Esophagus squamous epithelium (tissue), 5 donors: ENCODE data around the gene SOX6. TPM values are rescaled to one million over a fixed set of nuclear protein-coding genes. Genes with fewer than 3 reads are reported as not detected.

Experiments used
- DNase-seq: peaks from one replicate; lab custom pipeline; 2025; lab: John Stamatoyannopoulos, UW
- H3K27ac ChIP-seq, 4 donors: fragments of 200-600 bp; sonication (generic); one replicate each; pipeline ENCODE4 v1.5.1; 2016 to 2019; ENCODE audit warnings: mild to moderate bottlenecking in 1 of 4
- H3K27me3 ChIP-seq, 4 donors: fragments of 200-600 bp; sonication (generic); 1 replicate in 3 of 4; 2 replicates in 1 of 4; pipeline versions ENCODE4 v1.5.1 to v1.6.0; 2017 to 2021; ENCODE audit warnings: antibody characterized with exemption in 1 of 4
- H3K36me3 ChIP-seq, 3 donors: fragments of 200-600 bp; sonication (generic); one replicate each; pipeline ENCODE4 v1.5.1; 2016 to 2019
- H3K4me1 ChIP-seq, 3 donors: fragments of 200-600 bp; sonication (generic); one replicate each; pipeline ENCODE4 v1.5.1; 2017 to 2019
- H3K4me3 ChIP-seq, 4 donors: fragments of 200-600 bp; sonication (generic); 1 replicate in 3 of 4; 2 replicates in 1 of 4; pipeline ENCODE4 v1.5.1; 2016 to 2019; ENCODE audit warnings: mild to moderate bottlenecking in 2 of 4, moderate library complexity in 1 of 4
- H3K9me3 ChIP-seq, 3 donors: fragments of 200-600 bp; sonication (generic); one replicate each; pipeline ENCODE4 v1.5.1; 2016 to 2019
- POLR2A ChIP-seq, 4 donors: fragments of 450-650 bp; IDR thresholded peaks; one replicate each; pipeline ENCODE4 v1.6.1; 2017; ENCODE audit warnings: antibody characterized with exemption in 4 of 4, mild to moderate bottlenecking in 4 of 4, moderate library complexity in 3 of 4
- WGBS, 2 donors: methylation state at CpG; one replicate each; pipeline ENCODE4 v1.1.5; 2018; 5-methylcytosine and 5-hydroxymethylcytosine counted together
- intact Hi-C: fragments of 100-400 bp; cut with DNase I; formaldehyde crosslinking; loops from one replicate; pipeline ENCODE4 v1.15.0; 2022
- total RNA-seq, 4 donors: library from RNA; depleted of rRNA; stranded (reverse); fragments of >200 nt; gene quantifications; one replicate each; pipeline ENCODE4 v1.1.0, GENCODE V29; 2016
- TF ChIP-seq, protein P1 (sequence below), 6 experiments: fragments of 450-650 bp in 4 of 6; fragments of 200-600 bp in 2 of 6; sonication (generic) in 2 of 6; IDR thresholded peaks; one replicate each; pipeline ENCODE4 v1.5.1; 2016 to 2019; ENCODE audit warnings: antibody characterized with exemption in 6 of 6, mild to moderate bottlenecking in 4 of 6, moderate library complexity in 4 of 6
- donor health status: DM: yes; HTN: yes; CAD: no.

SOX6 gene
- 10 to 100 TPM in 2 of 4 donors, 1 to 10 TPM in 2; 7.8 to 16.0 (median 10.6) TPM for total RNA-seq

- TF ChIP-seq POLR2A (IDR thresholded peaks at IDR 0.05), result no peak
- TF ChIP-seq, protein P1, sequence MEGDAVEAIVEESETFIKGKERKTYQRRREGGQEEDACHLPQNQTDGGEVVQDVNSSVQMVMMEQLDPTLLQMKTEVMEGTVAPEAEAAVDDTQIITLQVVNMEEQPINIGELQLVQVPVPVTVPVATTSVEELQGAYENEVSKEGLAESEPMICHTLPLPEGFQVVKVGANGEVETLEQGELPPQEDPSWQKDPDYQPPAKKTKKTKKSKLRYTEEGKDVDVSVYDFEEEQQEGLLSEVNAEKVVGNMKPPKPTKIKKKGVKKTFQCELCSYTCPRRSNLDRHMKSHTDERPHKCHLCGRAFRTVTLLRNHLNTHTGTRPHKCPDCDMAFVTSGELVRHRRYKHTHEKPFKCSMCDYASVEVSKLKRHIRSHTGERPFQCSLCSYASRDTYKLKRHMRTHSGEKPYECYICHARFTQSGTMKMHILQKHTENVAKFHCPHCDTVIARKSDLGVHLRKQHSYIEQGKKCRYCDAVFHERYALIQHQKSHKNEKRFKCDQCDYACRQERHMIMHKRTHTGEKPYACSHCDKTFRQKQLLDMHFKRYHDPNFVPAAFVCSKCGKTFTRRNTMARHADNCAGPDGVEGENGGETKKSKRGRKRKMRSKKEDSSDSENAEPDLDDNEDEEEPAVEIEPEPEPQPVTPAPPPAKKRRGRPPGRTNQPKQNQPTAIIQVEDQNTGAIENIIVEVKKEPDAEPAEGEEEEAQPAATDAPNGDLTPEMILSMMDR (IDR thresholded peaks at IDR 0.05), result no peak
- peaks cover 0 to 28% (median 0%) of the 10 kb centered on the region in 3 donors for H3K4me1 ChIP-seq
- H3K9me3 ChIP-seq, result no peaks in the 10 kb centered on the region
- no peak within 1 kb of the TSS for H3K4me3 ChIP-seq
- no peaks in the 10 kb centered on the region for H3K27me3 ChIP-seq
- peak within 1 kb of the TSS in 1 of 4 donors; percentile 5 for H3K27ac ChIP-seq
- no peak for DNase-seq
- intact Hi-C loops, result no loop called here
- WGBS, 2 donors, result 38 to 53% methylated on average over 3 of the region's 3 CpGs
- H3K36me3 ChIP-seq, result no peaks in the 10 kb centered on the region
These were observed at the start of gene SOX6 for GRCh38 chr11:16356057-16356760. SOX6 (minus strand) TSS chr11:16356546; CDS start chr11:16341248, 15,298 bp downstream.

DNA sequence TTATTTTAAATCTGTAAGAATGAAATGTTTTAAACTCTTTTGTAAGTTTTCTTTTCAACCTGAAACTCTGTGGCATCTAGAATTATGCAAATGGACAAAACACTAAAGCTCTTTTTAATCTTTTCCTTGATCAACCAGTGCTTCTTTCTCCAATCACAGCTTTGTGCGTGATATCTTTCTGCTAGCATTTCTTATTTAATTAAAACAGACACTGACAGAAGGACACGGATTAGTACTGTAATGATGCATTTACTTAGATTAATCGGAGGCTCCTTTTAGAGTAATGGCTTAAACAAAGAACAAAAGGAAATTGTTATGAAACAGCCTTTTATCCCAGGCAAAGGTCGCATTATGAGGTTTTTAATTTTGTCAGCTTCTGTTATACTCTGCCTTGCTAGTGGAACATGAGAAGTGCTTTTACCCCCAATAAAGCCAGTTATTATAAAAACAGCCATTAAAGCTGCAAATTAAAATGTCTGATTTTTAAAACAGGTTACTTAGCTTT lies 48.5 kb upstream of the SOX6 start:
- Histone ChIP-seq H3K9me3 (no peaks in the 10 kb centered on the region), H3K27me3 (no peaks in the 10 kb centered on the region), H3K36me3 (no peaks in the 10 kb centered on the region), H3K27ac (no peak overlapping the region), H3K4me1 (no peaks in the 10 kb centered on the region), H3K4me3 (no peak overlapping the region)
- no peak for DNase-seq
- intact Hi-C loops, result no loop called here
- 58 to 71% methylated on average over 4 of the region's 4 CpGs for WGBS, 2 donors
- no peak for TF ChIP-seq POLR2A (IDR thresholded peaks at IDR 0.05)
- TF ChIP-seq, protein P1 (IDR thresholded peaks at IDR 0.05), result no peak

- no peaks in the 10 kb centered on the region for H3K9me3 ChIP-seq
- intact Hi-C loops, result no loop called here
These were observed 47.5 kb upstream of the SOX6 start for GRCh38 chr11:16403851-16404250.

DNA sequence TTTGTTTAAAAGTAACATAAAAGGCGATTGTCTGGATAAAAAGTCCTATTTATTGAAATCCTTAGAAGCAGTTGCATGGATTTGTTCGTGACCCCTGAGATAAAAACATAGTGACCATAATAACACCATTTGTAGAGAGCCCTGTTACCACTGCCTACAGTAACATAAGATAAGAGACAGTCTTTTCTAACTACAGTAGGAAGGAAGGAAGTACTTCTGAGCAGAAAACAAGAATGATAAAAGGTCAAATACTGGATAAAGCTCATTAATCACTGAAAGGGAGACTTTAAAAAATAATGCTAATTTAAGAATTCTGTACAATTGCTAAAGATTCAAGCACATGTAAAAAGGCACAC lies 47.1 kb upstream of the SOX6 start:
- no peaks in the 10 kb centered on the region for H3K36me3 ChIP-seq
- H3K27ac ChIP-seq, result no peak overlapping the region
- DNase-seq, result no peak
- intact Hi-C loops, result no loop called here
- WGBS, 2 donors, result 66 to 74% methylated on average over 2 of the region's 2 CpGs
- TF ChIP-seq, protein P1 (IDR thresholded peaks at IDR 0.05), result no peak
- TF ChIP-seq POLR2A (IDR thresholded peaks at IDR 0.05), result no peak
- no peaks in the 10 kb centered on the region for H3K4me1 ChIP-seq
- H3K4me3 ChIP-seq, result no peak overlapping the region
- no peaks in the 10 kb centered on the region for H3K27me3 ChIP-seq
- H3K9me3 ChIP-seq, result no peaks in the 10 kb centered on the region

More at GRCh38 chr11:16403851-16404250, 47.5 kb upstream of the SOX6 start:
- Histone ChIP-seq H3K27ac (no peak overlapping the region), H3K36me3 (no peaks in the 10 kb centered on the region), H3K4me1 (no peaks in the 10 kb centered on the region), H3K4me3 (no peak overlapping the region), H3K27me3 (no peaks in the 10 kb centered on the region)
- DNase-seq, result no peak
- TF ChIP-seq, protein P1 (IDR thresholded peaks at IDR 0.05), result no peak
- TF ChIP-seq POLR2A (IDR thresholded peaks at IDR 0.05), result no peak
- WGBS, 2 donors, result 77 to 100% methylated on average over 1 of the region's 1 CpG

DNA sequence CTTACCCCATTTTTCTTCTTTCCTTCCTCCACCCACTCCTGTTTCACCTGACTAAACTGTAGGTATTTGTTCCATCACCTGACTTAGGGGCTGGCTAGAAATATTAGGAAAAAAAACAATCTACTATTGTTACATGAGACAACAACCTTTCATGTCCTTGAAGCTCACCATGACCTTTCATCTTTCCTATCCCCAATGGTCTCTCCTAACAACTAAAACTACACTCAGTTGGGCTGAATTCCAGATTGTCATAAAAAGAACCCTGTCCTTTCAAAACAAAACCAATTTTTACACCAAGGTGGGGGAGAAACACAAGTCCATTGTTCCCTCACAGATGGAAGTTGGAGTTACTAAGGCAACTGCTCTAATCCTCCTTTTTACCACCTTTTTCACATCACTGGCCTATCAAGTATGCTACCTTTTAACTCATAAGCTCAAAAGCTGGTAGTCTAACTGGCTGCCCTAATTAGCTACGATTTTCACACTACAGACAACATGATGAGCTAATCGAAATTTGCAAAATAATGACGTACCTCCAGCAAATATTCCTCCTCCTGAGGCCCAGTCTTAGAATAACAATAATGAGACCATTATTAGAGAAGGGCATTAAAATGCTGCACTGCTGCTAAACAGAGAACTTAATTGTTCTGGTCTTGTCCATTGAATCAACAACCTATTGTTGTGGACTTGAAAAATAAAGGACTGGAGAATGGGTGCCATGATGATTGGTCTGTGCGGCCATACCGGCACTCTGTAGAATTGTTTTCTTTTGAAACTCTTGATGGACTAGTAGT lies 46.5 kb upstream of the SOX6 start:
- Histone ChIP-seq H3K27me3 (no peaks in the 10 kb centered on the region), H3K9me3 (no peaks in the 10 kb centered on the region), H3K36me3 (no peaks in the 10 kb centered on the region), H3K27ac (no peak overlapping the region), H3K4me1 (no peaks in the 10 kb centered on the region), H3K4me3 (no peak overlapping the region)
- no peak for TF ChIP-seq POLR2A (IDR thresholded peaks at IDR 0.05)
- TF ChIP-seq, protein P1 (IDR thresholded peaks at IDR 0.05), result no peak
- intact Hi-C loops, result no loop called here
- DNase-seq, result no peak
- 81 to 85% methylated on average over 5 of the region's 5 CpGs for WGBS, 2 donors
